Measurements from ENCODE around the gene COL23A1. TPM values are rescaled to one million over a fixed set of nuclear protein-coding genes. Genes with fewer than 3 reads are reported as not detected.
"Not testable (repeated sequence)": the region's sequence is repeated elsewhere in the genome, so short reads cannot be mapped to it uniquely, and the experiment has no call there.

The COL23A1 gene
- total and polyA plus RNA-seq, 2 donors = 0.87 to 0.90 TPM

- H3K4me3 ChIP-seq (ENCODE audit: low read depth, low read length) = no peak overlapping the region
- DNase-seq (ENCODE audit: extremely low spot score) = no peak
- 84% methylated on average over 12 of the region's 12 CpGs for WGBS
- no peaks in the 10 kb centered on the region for H3K36me3 ChIP-seq (ENCODE audit: insufficient read depth)
- no peaks in the 10 kb centered on the region for H3K4me1 ChIP-seq (ENCODE audit: insufficient read depth)
- no peak overlapping the region for H3K27ac ChIP-seq (ENCODE audit: low read depth)
Observed at GRCh38 chr5:178489271-178489976, 100.8 kb downstream of the COL23A1 start.

- Histone ChIP-seq H3K4me3 (ENCODE audit: low read depth, low read length) (no peak overlapping the region), H3K27ac (ENCODE audit: low read depth) (no peak overlapping the region), H3K36me3 (ENCODE audit: insufficient read depth) (no peaks in the 10 kb centered on the region), H3K4me1 (ENCODE audit: insufficient read depth) (no peaks in the 10 kb centered on the region)
- no peak for DNase-seq (ENCODE audit: extremely low spot score)
- WGBS = 62% methylated on average over 8 of the region's 8 CpGs
Observed at GRCh38 chr5:178488696-178489095, 101.5 kb downstream of the COL23A1 start.

GRCh38 chr5:178487911-178488600 lies 102.1 kb downstream of the COL23A1 start:
- WGBS = 86% methylated on average over 9 of the region's 9 CpGs
- Histone ChIP-seq H3K4me1 (ENCODE audit: insufficient read depth) (no peaks in the 10 kb centered on the region), H3K36me3 (ENCODE audit: insufficient read depth) (no peaks in the 10 kb centered on the region), H3K4me3 (ENCODE audit: low read depth, low read length) (no peak overlapping the region), H3K27ac (ENCODE audit: low read depth) (no peak overlapping the region)
- DNase-seq (ENCODE audit: extremely low spot score) = no peak

- not testable (repeated sequence) for H3K4me1 ChIP-seq (ENCODE audit: insufficient read depth); H3K4me3 ChIP-seq (ENCODE audit: low read depth, low read length); H3K36me3 ChIP-seq (ENCODE audit: insufficient read depth); H3K27ac ChIP-seq (ENCODE audit: low read depth); DNase-seq (ENCODE audit: extremely low spot score)
- WGBS = 93% methylated on average over 10 of the region's 10 CpGs
Observed at GRCh38 chr5:178486878-178487512, 103.2 kb downstream of the COL23A1 start.

GRCh38 chr5:178486239-178486641 lies 104.0 kb downstream of the COL23A1 start:
- Histone ChIP-seq H3K4me1 (ENCODE audit: insufficient read depth) (no peaks in the 10 kb centered on the region), H3K27ac (ENCODE audit: low read depth) (no peak overlapping the region), H3K4me3 (ENCODE audit: low read depth, low read length) (no peak overlapping the region), H3K36me3 (ENCODE audit: insufficient read depth) (no peaks in the 10 kb centered on the region)
- no peak for DNase-seq (ENCODE audit: extremely low spot score)
- 38% methylated on average over 17 of the region's 17 CpGs for WGBS

- Histone ChIP-seq H3K36me3 (ENCODE audit: insufficient read depth) (no peaks in the 10 kb centered on the region), H3K4me3 (ENCODE audit: low read depth, low read length) (no peak overlapping the region), H3K27ac (ENCODE audit: low read depth) (no peak overlapping the region), H3K4me1 (ENCODE audit: insufficient read depth) (no peaks in the 10 kb centered on the region)
- WGBS = 53% methylated on average over 9 of the region's 9 CpGs
- DNase-seq (ENCODE audit: extremely low spot score) = no peak
Observed at GRCh38 chr5:178483620-178484019, 106.6 kb downstream of the COL23A1 start.

- H3K36me3 ChIP-seq (ENCODE audit: insufficient read depth) = no peaks in the 10 kb centered on the region
- 87% methylated on average over 9 of the region's 9 CpGs for WGBS
- no peak for DNase-seq (ENCODE audit: extremely low spot score)
- H3K4me3 ChIP-seq (ENCODE audit: low read depth, low read length) = no peak overlapping the region
- no peaks in the 10 kb centered on the region for H3K4me1 ChIP-seq (ENCODE audit: insufficient read depth)
- H3K27ac ChIP-seq (ENCODE audit: low read depth) = no peak overlapping the region
Observed at GRCh38 chr5:178479261-178479660, 110.9 kb downstream of the COL23A1 start.

- WGBS = 59% methylated on average over 5 of the region's 5 CpGs
- no peak for DNase-seq (ENCODE audit: extremely low spot score)
- H3K4me1 ChIP-seq (ENCODE audit: insufficient read depth) = no peaks in the 10 kb centered on the region
- no peak overlapping the region for H3K27ac ChIP-seq (ENCODE audit: low read depth)
- no peak overlapping the region for H3K4me3 ChIP-seq (ENCODE audit: low read depth, low read length)
- H3K36me3 ChIP-seq (ENCODE audit: insufficient read depth) = no peaks in the 10 kb centered on the region
Observed at GRCh38 chr5:178478370-178478769, 111.8 kb downstream of the COL23A1 start.

GRCh38 chr5:178477802-178478201 lies 112.4 kb downstream of the COL23A1 start:
- no peak overlapping the region for H3K4me3 ChIP-seq (ENCODE audit: low read depth, low read length)
- H3K4me1 ChIP-seq (ENCODE audit: insufficient read depth) = no peaks in the 10 kb centered on the region
- H3K36me3 ChIP-seq (ENCODE audit: insufficient read depth) = no peaks in the 10 kb centered on the region
- 93% methylated on average over 8 of the region's 8 CpGs for WGBS
- DNase-seq (ENCODE audit: extremely low spot score) = no peak
- H3K27ac ChIP-seq (ENCODE audit: low read depth) = no peak overlapping the region

- Histone ChIP-seq H3K4me1 (ENCODE audit: insufficient read depth) (no peaks in the 10 kb centered on the region), H3K36me3 (ENCODE audit: insufficient read depth) (no peaks in the 10 kb centered on the region), H3K4me3 (ENCODE audit: low read depth, low read length) (no peak overlapping the region), H3K27ac (ENCODE audit: low read depth) (no peak overlapping the region)
- no peak for DNase-seq (ENCODE audit: extremely low spot score)
- 69% methylated on average over 12 of the region's 12 CpGs for WGBS
Observed at GRCh38 chr5:178476972-178477754, 113.0 kb downstream of the COL23A1 start.

GRCh38 chr5:178476531-178476930 lies 113.7 kb downstream of the COL23A1 start:
- H3K36me3 ChIP-seq (ENCODE audit: insufficient read depth) = no peaks in the 10 kb centered on the region
- H3K27ac ChIP-seq (ENCODE audit: low read depth) = no peak overlapping the region
- WGBS = 91% methylated on average over 8 of the region's 8 CpGs
- no peaks in the 10 kb centered on the region for H3K4me1 ChIP-seq (ENCODE audit: insufficient read depth)
- no peak for DNase-seq (ENCODE audit: extremely low spot score)
- H3K4me3 ChIP-seq (ENCODE audit: low read depth, low read length) = no peak overlapping the region

- no peak for DNase-seq (ENCODE audit: extremely low spot score)
- 95% methylated on average over 5 of the region's 5 CpGs for WGBS
- Histone ChIP-seq H3K4me1 (ENCODE audit: insufficient read depth) (no peaks in the 10 kb centered on the region), H3K27ac (ENCODE audit: low read depth) (no peak overlapping the region), H3K36me3 (ENCODE audit: insufficient read depth) (no peaks in the 10 kb centered on the region), H3K4me3 (ENCODE audit: low read depth, low read length) (no peak overlapping the region)
Observed at GRCh38 chr5:178475422-178475821, 114.8 kb downstream of the COL23A1 start.

- Histone ChIP-seq H3K27ac (ENCODE audit: low read depth) (no peak overlapping the region), H3K4me3 (ENCODE audit: low read depth, low read length) (no peak overlapping the region), H3K4me1 (ENCODE audit: insufficient read depth) (no peaks in the 10 kb centered on the region), H3K36me3 (ENCODE audit: insufficient read depth) (no peaks in the 10 kb centered on the region)
- WGBS = 74% methylated on average over 7 of the region's 7 CpGs
- DNase-seq (ENCODE audit: extremely low spot score) = no peak
Observed at GRCh38 chr5:178474562-178475184, 115.5 kb downstream of the COL23A1 start.
